ENCODE measurements around the gene MBNL2.

The MBNL2 gene

GRCh38 chr13:97432917-97433726 is 211.0 kb downstream of the MBNL2 start:
- DNase-seq = peak; percentile 100

DNA sequence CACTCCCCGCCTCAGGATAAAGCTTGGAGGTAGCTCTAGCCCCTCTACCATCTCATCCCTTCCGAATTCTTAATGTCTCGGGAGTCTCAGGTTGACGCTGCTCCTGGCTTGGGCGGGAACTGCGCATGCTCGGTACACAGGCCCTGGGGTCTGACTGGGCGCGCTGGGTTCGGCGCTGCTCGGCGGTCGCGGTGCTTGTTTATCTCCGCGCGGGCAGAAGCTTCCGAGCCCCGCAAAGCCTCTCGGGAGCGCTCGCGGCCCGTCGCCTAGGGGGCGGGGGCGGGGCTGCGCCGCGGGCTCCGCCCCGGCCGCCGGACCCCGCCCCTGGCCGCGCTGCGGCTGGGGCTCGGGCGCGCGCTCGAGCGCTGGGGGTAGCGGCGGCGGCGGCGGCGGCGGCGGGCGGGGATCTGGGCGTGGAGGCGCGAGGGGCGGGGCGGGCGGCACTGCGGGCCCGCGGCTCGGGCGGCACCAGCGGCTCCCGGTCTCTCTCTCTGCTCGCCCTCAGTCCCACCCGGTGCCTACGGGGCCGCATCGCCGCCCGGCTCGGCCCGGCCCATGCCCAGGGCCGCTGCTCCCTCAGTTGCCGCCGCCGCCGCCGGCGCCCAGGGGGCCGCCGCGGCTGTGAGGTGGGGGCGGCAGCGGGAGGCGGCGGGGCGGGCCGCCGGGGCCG is 211.7 kb downstream of the MBNL2 start, which contains the start of gene RAP2A:
Gene RAP2A (plus strand): TSS at position 443 of the 670 bp plus-strand sequence. CDS start 302 bp downstream, outside the sequence.
- DNase-seq = peak; percentile 92

- DNase-seq = peak; percentile 52
These were observed 212.5 kb downstream of the MBNL2 start for GRCh38 chr13:97434397-97435201.

- DNase-seq = peak; percentile 7
These were observed 213.2 kb downstream of the MBNL2 start for GRCh38 chr13:97435323-97435722.

DNA sequence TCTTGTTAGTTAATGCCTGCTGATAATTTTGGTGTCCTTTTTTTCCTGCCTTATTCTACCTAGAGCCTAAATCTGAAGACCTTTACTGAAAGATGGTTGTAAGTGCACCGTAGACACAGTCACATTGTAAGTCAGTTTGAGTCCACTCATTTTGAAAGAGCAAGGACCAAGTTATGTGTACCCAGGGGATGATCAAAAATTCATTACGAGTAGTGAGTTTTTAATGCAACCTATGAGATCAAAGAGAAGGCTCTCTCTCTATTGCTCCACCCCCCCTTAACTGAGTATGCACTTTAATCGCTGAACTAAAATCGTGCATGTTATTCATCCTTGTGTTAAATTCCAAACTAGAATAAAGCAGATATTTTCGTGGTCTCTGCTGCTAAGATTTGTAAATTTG is 213.7 kb downstream of the MBNL2 start:
- peak; percentile 14 for DNase-seq

- DNase-seq = no peak
These were observed 214.7 kb downstream of the MBNL2 start for GRCh38 chr13:97436845-97437244.

GRCh38 chr13:97437729-97438128 is 215.6 kb downstream of the MBNL2 start:
- no peak for DNase-seq

DNA sequence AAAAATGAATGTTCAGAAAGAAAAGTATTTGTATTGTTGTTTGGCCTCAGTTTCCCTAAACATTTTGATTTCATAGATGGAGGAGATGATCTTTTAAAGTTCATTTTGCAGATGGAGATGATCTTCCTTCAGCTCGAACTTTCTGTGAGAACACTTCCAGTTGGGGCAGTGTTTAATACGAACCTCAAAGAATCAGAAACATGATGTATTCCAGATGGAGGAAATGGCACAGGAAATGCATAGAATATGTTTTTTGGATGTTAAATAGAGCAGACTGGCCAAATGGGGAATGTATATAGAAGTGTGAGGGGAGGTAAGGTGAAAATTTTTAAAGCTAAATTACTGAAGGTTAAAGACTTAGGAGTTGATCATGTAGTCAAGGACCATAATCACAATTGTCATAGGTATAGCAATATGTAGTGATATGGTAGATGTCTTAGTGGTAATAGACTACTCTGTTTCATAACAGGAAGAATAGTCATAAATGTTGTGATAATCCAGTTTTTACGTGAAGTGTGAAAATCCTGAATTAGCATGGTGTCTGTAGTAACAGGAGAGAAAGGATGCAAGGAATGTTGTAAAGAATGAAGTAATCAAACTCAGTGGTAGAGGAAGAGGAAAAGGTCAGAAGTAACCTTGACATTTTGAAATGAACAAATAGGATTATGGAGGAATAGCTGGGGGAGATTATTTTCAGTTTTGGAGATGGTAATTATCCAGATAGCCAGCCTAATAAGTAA is 216.9 kb downstream of the MBNL2 start:
- no peak for DNase-seq

GRCh38 chr13:97440598-97441170 is 218.6 kb downstream of the MBNL2 start:
- DNase-seq = no peak

DNA sequence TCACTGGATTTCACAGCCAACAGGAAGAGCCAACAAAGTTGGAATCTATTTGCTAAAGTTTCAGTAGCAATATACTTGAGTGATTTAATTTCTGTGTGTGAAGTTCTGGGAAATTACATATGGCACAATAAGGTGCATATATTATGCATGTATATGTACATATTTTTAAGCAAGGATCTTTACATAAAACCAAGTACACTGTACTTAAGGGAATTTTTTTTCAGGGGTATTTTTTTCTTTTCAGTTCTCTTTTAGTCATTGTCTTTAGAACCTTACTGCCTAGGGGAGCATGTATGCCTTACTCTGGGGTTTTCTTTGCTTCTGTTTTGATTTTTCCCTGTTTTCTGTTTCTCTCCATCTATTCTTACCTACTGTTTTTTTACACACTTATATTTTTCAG is 219.2 kb downstream of the MBNL2 start:
- no peak for DNase-seq

All from CD4-positive, alpha-beta T cell treated with Interleukin-21 for 1 hour (primary cell).